ENCODE data around the gene LRIG3.

LRIG3 gene, protein sequence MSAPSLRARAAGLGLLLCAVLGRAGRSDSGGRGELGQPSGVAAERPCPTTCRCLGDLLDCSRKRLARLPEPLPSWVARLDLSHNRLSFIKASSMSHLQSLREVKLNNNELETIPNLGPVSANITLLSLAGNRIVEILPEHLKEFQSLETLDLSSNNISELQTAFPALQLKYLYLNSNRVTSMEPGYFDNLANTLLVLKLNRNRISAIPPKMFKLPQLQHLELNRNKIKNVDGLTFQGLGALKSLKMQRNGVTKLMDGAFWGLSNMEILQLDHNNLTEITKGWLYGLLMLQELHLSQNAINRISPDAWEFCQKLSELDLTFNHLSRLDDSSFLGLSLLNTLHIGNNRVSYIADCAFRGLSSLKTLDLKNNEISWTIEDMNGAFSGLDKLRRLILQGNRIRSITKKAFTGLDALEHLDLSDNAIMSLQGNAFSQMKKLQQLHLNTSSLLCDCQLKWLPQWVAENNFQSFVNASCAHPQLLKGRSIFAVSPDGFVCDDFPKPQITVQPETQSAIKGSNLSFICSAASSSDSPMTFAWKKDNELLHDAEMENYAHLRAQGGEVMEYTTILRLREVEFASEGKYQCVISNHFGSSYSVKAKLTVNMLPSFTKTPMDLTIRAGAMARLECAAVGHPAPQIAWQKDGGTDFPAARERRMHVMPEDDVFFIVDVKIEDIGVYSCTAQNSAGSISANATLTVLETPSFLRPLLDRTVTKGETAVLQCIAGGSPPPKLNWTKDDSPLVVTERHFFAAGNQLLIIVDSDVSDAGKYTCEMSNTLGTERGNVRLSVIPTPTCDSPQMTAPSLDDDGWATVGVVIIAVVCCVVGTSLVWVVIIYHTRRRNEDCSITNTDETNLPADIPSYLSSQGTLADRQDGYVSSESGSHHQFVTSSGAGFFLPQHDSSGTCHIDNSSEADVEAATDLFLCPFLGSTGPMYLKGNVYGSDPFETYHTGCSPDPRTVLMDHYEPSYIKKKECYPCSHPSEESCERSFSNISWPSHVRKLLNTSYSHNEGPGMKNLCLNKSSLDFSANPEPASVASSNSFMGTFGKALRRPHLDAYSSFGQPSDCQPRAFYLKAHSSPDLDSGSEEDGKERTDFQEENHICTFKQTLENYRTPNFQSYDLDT

DNA sequence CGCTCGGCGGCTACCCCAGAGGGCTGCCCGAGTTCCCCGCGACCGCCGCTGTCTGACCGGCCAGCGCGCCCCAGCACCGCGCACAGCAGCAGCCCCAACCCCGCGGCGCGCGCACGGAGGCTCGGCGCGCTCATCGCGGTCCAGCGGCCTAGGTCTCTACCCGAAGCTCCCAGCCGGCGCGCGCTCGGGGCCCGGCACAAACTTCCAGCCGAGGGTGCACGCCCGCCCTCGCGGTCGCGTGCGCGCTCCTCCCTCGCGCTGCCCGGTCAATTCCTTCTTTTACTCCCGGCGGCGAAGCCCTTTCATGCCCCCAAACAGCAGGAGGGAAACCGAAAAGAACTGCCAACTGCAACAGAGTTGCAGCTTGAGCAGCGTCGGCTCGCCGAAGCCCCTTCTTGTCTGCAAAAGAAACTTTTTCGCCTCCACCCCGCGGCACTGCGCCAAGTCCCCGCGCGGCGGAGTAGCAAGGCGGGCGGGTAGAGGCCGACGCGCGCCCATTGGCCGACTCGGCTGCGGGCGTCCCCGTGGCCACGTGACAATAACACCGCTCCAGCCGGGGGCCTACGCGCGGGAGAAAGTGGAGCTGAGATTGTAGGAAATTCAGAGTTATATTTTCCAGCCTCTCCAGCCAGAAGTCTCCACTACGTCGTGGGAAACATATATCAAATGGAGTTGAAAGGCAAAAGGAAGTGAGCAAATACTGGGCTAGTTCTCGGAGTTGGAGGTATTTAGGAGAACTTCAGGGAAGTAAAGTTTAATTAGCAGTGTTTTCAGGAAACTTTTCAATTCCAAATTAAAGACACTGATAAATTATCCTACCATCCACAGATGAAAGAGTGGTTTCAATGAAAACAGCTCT is at the start of gene LRIG3:
TSS of gene LRIG3 (minus strand) at position 403 of the 859 bp plus-strand sequence. CDS start at position 134, 269 bp downstream.
- DNase-seq (ENCODE audit: low read depth), result peak; percentile 92
- TF ChIP-seq, protein P1, sequence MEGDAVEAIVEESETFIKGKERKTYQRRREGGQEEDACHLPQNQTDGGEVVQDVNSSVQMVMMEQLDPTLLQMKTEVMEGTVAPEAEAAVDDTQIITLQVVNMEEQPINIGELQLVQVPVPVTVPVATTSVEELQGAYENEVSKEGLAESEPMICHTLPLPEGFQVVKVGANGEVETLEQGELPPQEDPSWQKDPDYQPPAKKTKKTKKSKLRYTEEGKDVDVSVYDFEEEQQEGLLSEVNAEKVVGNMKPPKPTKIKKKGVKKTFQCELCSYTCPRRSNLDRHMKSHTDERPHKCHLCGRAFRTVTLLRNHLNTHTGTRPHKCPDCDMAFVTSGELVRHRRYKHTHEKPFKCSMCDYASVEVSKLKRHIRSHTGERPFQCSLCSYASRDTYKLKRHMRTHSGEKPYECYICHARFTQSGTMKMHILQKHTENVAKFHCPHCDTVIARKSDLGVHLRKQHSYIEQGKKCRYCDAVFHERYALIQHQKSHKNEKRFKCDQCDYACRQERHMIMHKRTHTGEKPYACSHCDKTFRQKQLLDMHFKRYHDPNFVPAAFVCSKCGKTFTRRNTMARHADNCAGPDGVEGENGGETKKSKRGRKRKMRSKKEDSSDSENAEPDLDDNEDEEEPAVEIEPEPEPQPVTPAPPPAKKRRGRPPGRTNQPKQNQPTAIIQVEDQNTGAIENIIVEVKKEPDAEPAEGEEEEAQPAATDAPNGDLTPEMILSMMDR (IDR thresholded peaks at IDR 0.05; ENCODE audit: low read length, missing control alignments), result no peak
- H3K4me3 ChIP-seq (replicated peaks; ENCODE audit: low read depth, low read length), result peak within 1 kb of the TSS; percentile 76

DNA sequence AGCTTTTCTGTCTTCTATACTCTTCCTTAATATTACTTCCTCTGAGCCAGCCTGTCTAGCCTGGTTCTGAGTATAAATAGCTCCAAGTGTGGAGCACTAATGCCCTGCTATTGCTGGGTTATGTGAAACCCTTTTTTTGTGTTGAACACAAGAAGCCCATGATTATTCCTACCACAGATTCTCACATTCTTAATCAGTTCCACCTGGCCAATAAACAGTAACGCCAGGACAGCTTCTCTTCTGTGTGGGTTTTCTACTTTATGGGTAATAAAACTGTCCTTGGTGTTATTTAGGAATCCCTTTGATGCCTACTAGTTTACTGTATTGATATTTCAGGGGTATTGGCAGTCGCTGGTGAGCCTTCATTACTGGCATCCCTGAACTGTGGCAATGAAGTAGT is 48.9 kb upstream of the LRIG3 start:
- H3K4me3 ChIP-seq (replicated peaks; ENCODE audit: low read depth, low read length), result no peak overlapping the region
- no peak for DNase-seq (ENCODE audit: low read depth)
- TF ChIP-seq, protein P1 (IDR thresholded peaks at IDR 0.05; ENCODE audit: low read length, missing control alignments), result no peak

DNA sequence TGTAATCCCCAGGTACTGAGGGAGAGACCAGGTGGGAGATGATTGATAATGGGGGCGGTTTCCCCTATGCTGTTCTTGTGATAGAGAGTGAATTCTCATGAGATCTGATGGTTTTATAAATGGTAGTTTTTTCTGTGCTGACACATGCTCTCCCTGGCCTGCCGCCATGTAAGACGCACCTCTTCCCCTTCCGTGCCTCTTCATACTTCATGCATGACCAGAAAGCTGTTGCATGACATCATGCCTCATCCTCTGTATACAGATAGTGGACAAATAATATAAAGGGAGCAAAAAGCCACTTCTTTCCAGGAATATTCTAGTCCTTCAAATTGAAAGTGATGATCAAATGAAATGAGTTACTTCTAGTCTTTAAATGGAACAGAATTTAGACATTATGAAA is 47.3 kb upstream of the LRIG3 start:
- DNase-seq (ENCODE audit: low read depth), result peak; percentile 44
- no peak overlapping the region for H3K4me3 ChIP-seq (replicated peaks; ENCODE audit: low read depth, low read length)
- TF ChIP-seq, protein P1 (IDR thresholded peaks at IDR 0.05; ENCODE audit: low read length, missing control alignments), result no peak

DNA sequence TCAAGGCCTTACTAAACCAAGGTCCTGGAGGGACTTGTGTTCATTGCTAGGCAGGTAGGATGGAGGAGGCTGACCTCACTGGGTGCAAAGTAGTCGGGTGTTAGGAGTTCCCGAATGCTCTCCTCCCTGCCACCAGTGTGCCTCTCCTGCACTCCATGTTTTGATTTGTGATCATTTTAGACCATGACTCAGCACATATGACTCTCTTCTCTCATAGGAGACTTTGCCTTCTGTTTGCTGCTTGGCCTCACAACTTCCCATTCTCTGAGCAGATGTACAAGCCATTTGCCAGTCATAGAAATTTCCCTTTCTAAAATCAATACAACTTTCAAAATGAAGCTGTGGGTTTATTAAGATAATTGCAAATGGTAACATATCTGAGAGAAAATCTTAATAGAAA is 46.6 kb upstream of the LRIG3 start:
- TF ChIP-seq, protein P1 (IDR thresholded peaks at IDR 0.05; ENCODE audit: low read length, missing control alignments), result no peak

DNA sequence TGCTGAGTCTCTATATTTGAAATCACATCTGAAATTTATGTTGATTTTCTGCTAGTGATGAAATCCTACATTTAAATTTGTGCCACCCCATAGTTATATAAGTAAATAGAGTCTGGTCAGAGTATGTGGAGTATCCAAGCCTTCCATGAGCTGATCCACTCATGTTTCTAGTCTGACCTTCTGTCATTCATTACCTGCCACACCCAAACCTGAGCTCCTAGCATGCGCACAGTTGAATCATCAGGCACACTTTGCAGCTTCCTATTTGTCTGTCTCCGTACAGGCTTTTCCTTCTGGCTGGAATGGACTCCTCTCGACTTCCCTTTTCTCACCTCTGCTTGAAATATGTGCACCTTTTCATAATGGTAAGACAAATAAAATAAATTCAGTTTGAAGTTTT is 45.3 kb upstream of the LRIG3 start:
- TF ChIP-seq, protein P1 (IDR thresholded peaks at IDR 0.05; ENCODE audit: low read length, missing control alignments), result no peak
- no peak overlapping the region for H3K4me3 ChIP-seq (replicated peaks; ENCODE audit: low read depth, low read length)
- DNase-seq (ENCODE audit: low read depth), result no peak

More for the DNA sequence above, 46.6 kb upstream of the LRIG3 start:
- peak; percentile 20 for DNase-seq (ENCODE audit: low read depth)
- H3K4me3 ChIP-seq (replicated peaks; ENCODE audit: low read depth, low read length), result no peak overlapping the region

DNA sequence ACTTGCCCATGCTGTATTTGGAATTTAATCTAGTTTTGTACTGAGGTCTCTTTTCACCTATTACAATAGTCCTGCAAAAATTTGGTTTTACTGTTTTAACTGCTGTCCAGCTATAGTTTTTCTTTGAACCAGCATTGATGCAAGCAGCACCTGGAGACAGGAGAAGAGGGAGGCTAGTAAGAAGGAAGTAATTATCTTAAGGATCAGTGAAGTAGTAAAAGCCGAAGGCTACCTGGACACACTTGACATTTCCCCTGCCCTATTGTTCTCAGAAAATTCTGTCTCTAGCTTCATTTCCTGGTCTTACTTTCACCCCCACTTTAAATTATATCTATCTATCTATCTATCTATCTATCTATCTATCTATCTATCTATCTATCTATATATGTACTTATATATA is 43.5 kb upstream of the LRIG3 start:
- DNase-seq (ENCODE audit: low read depth), result no peak
- TF ChIP-seq, protein P1 (IDR thresholded peaks at IDR 0.05; ENCODE audit: low read length, missing control alignments), result no peak
- no peak overlapping the region for H3K4me3 ChIP-seq (replicated peaks; ENCODE audit: low read depth, low read length)

All from fibroblast of pulmonary artery (primary cell).